ENCODE results near the gene BAIAP3.

Gene BAIAP3

GRCh38 chr16:1335211-1335971, 1.9 kb downstream of the BAIAP3 start:
- TF ChIP-seq CTCF (conservative IDR thresholded peaks at IDR 0.05): no peak
- no peak overlapping the region for H3K27ac ChIP-seq

DNA sequence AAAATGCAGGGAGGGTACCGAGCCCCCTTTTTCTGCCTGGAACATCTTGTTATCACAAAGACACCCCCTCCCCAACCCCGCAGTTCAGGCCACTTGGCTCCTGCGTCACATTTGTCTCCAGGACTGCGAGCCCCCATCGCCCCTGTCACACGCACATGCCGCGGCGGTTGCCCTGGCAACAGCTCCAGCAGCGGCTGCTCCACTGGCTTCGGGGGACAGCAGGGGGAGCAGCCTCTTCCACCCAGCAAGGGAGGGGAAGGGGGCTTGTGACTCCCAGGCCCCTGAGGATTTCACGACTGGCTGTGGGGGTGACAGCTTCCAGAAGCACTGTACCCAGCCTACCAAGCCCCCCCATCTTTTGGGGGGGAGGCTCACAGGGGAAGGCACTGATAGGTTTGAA, 2.6 kb downstream of the BAIAP3 start:
- no peak overlapping the region for H3K27ac ChIP-seq
- no peak for TF ChIP-seq CTCF (conservative IDR thresholded peaks at IDR 0.05)

DNA sequence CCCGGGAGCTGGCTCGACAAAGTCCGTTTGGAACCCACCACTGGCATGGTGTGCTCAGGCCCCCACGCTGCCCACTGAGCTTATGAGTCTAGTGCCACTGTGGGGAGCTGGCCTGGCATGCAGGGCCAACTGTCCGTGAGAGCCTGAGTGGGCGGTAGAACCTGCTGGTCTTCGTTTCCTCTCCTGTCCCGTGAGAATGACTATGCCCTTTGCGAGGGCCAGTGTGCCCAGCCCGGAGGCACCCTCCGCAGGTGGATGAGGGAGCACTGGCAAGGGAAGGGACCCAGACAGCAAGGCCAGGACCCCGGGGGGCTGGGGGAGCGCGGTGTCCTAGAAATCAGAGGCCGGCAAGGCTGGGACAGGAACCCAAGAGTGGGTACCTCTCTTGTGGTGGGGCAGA, 3.2 kb downstream of the BAIAP3 start:
- TF ChIP-seq CTCF (conservative IDR thresholded peaks at IDR 0.05): no peak
- no peak overlapping the region for H3K27ac ChIP-seq

DNA sequence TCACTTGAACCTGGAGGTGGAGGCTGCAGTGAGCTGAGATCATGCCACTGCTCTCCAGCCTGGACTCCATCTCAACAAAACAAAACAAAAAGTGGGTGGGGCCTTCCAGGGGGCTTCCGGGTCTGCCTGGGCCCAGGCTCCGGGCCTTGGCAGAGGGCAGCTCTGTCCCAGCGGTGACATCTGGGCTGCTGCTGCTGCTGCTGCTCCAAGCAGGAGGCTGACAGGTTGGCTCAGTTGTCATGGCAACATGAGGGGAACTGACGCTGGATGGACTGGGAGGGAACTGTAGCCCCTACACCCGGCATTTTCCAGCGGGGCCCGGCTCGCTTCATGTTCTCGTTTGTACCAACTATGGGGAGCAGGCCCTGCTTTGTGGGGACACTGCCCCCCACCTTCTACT, 4.0 kb downstream of the BAIAP3 start:
- H3K27ac ChIP-seq: no peak overlapping the region
- no peak for TF ChIP-seq CTCF (conservative IDR thresholded peaks at IDR 0.05)

- TF ChIP-seq CTCF (conservative IDR thresholded peaks at IDR 0.05): no peak
- no peak overlapping the region for H3K27ac ChIP-seq
These were observed 4.8 kb downstream of the BAIAP3 start for GRCh38 chr16:1338119-1338730.

DNA sequence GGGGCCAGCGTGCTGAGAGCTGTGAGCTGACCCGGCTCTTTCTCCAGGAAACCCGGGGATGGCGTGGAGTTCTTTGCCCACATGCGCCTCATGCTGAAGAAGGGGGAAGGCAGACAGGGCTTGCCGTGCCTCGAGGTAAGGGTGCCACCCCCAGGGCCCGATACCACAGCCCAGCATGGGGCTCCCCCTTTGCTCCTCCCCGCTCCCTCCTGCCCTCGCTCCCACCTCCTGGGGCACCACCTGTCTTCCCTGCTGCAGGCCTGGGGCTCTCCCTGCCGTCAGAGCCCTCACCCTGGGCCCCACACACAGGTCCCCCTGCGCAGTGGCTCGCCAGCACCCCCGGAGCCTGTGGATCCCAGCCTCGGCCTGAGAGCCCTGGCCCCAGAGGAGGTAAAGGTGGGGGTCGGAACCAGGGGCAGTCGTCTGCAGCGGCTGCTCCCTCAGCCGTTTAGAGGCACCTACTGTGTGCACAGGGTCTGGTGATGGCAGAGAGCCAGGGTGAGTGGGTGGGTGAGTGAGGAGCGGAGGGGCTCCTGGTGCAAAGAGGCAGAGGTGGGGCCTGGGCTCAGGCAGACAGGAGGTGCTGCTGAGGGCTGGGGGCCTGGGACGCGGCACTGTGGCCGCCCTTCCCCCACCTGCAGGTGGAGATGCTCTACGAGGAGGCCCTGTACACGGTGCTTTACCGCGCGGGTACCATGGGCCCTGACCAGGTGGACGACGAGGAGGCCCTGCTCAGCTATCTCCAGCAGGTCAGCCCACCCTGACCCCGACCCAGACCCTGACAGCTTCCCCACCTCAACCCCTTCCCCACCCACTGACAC, 5.6 kb downstream of the BAIAP3 start:
- TF ChIP-seq CTCF (conservative IDR thresholded peaks at IDR 0.05): no peak
- no peak overlapping the region for H3K27ac ChIP-seq

All from VCaP (cell line).